A549 (cell line): ENCODE results near the gene DPYD. TPM values are rescaled to one million over a fixed set of nuclear protein-coding genes. Genes with fewer than 3 reads are reported as not detected.

ENCODE experiments used
- ATAC-seq, 2 experiments: fragments of 200-7000 bp in 1 of 2; fragments of >200 bp in 1 of 2; cut with Nextera tagmentation in 1 of 2; cut with Tn5 transposase in 1 of 2; 3 replicates each; pipeline versions ENCODE4 v1.8.0 to v1.9.1; 2018 to 2020; ENCODE audit warnings: mild to moderate bottlenecking in 1 of 2, moderate library complexity in 1 of 2
- CTCF ChIA-PET: fragments of 300-600 bp; sonication (Branson Sonifier 250); formaldehyde crosslinking; extraction: SDS; loops from one replicate; lab custom pipeline; 2021; ENCODE audit warnings: antibody characterized with exemption, inconsistent platforms; lab: Yijun Ruan, JAX
- POLR2A ChIA-PET: fragments of 350-600 bp; formaldehyde crosslinking; extraction: SDS; loops from one replicate; lab custom pipeline; 2021; ENCODE audit warnings: antibody characterized with exemption, inconsistent platforms; lab: Yijun Ruan, JAX
- DNase-seq, 2 experiments: peaks; one replicate each; pipeline versions ENCODE4 v3.0.0 to v3.0.0-alpha.2; 2011 to 2016; ENCODE audit warnings: low read depth in 1 of 2, low spot score in 1 of 2
- FAIRE-seq: peaks from 2 replicates; lab custom pipeline; 2011; peaks lifted over from hg19 to GRCh38; lab: Jason Lieb, UNC
- H3K27ac ChIP-seq, 2 experiments: fragments of >200 bp; sonication (Bioruptor Twin); formaldehyde crosslinking; 3 replicates each; pipeline ENCODE4 v1.5.1; 2016 to 2017
- H3K4me1 ChIP-seq: fragments of >200 bp; sonication (Bioruptor Twin); formaldehyde crosslinking; 3 replicates; pipeline ENCODE4 v1.6.1; 2016
- H3K4me2 ChIP-seq: fragments of >200 bp; sonication (Bioruptor Twin); formaldehyde crosslinking; 3 replicates; pipeline ENCODE4 v1.6.1; 2016
- H3K4me3 ChIP-seq: fragments of >200 bp; sonication (Bioruptor Twin); formaldehyde crosslinking; 3 replicates; pipeline ENCODE4 v1.5.1; 2016
- H3K9me3 ChIP-seq: fragments of >200 bp; sonication (Bioruptor Twin); formaldehyde crosslinking; 3 replicates; pipeline ENCODE4 v1.6.1; 2016
- ATOH8 ChIP-seq: fragments of 250-450 bp; sonication (Bioruptor Pico); IDR thresholded peaks from 2 replicates; pipeline ENCODE4 v1.5.0; 2020; ENCODE audit warnings: low read depth, mild to moderate bottlenecking, moderate library complexity
- CHD4 ChIP-seq: fragments of 200-600 bp; sonication (generic); IDR thresholded peaks from 2 replicates; pipeline ENCODE4 v1.6.1; 2016; ENCODE audit warnings: antibody characterized with exemption, mild to moderate bottlenecking, borderline replicate concordance
- CTCF ChIP-seq: fragments of >200 bp; sonication (Bioruptor Twin); formaldehyde crosslinking; IDR thresholded peaks from 3 replicates; pipeline ENCODE4 v1.5.1; 2016
- EHF ChIP-seq: fragments of 250-450 bp; sonication (Bioruptor Pico); IDR thresholded peaks from 2 replicates; pipeline ENCODE4 v1.5.0; 2020; ENCODE audit warnings: mild to moderate bottlenecking
- EHMT2 ChIP-seq: fragments of 200-600 bp; sonication (generic); IDR thresholded peaks from 2 replicates; pipeline ENCODE4 v1.6.1; 2016; ENCODE audit warnings: antibody characterized with exemption, low read depth, mild to moderate bottlenecking, moderate library complexity
- FOSB ChIP-seq: fragments of 250-450 bp; sonication (Bioruptor Pico); IDR thresholded peaks from 2 replicates; pipeline ENCODE4 v1.5.0; 2020; ENCODE audit warnings: mild to moderate bottlenecking, moderate library complexity
- HOXA7 ChIP-seq: fragments of 250-450 bp; sonication (Bioruptor Pico); IDR thresholded peaks from 2 replicates; pipeline ENCODE4 v1.5.0; 2020; ENCODE audit warnings: mild to moderate bottlenecking, moderate library complexity
- HOXB5 ChIP-seq: fragments of 250-450 bp; sonication (Bioruptor Pico); IDR thresholded peaks from 2 replicates; pipeline ENCODE4 v1.5.0; 2020; ENCODE audit warnings: mild to moderate bottlenecking, moderate library complexity
- KDM1A ChIP-seq: fragments of 200-600 bp; sonication (generic); IDR thresholded peaks from 2 replicates; pipeline ENCODE4 v1.6.1; 2016; ENCODE audit warnings: low read depth, mild to moderate bottlenecking
- KDM5A ChIP-seq: fragments of 200-600 bp; sonication (generic); IDR thresholded peaks from 2 replicates; pipeline ENCODE4 v1.6.1; 2016; ENCODE audit warnings: antibody characterized with exemption, mild to moderate bottlenecking
- MAFK ChIP-seq: fragments of 450-650 bp; IDR thresholded peaks from 2 replicates; pipeline ENCODE4 v1.6.1; 2014; ENCODE audit not compliant: partially characterized antibody
- MYC ChIP-seq: IDR thresholded peaks from 2 replicates; pipeline ENCODE4 v1.6.1; 2012; ENCODE audit warnings: mild to moderate bottlenecking, inconsistent platforms, low read length, improper control_type of control experiment, borderline replicate concordance
- NR3C1 ChIP-seq: fragments of >200 bp; sonication (Bioruptor Twin); formaldehyde crosslinking; IDR thresholded peaks from 3 replicates; pipeline ENCODE4 v1.6.1; 2017
- PHF8 ChIP-seq: fragments of 200-600 bp; sonication (generic); IDR thresholded peaks from 2 replicates; pipeline ENCODE4 v1.6.1; 2016; ENCODE audit warnings: low read depth, mild to moderate bottlenecking, antibody characterized with exemption, moderate library complexity, borderline replicate concordance
- POLR2A ChIP-seq: IDR thresholded peaks from 2 replicates; pipeline ENCODE4 v1.6.1; 2012; ENCODE audit warnings: mild to moderate bottlenecking, low read length
- RARB ChIP-seq: fragments of 250-450 bp; sonication (Bioruptor Pico); IDR thresholded peaks from 2 replicates; pipeline ENCODE4 v1.8.0; 2021; ENCODE audit warnings: mild to moderate bottlenecking, moderate library complexity
- REST ChIP-seq: fragments of 200-600 bp; sonication (generic); IDR thresholded peaks from 2 replicates; pipeline ENCODE4 v1.6.1; 2016; ENCODE audit warnings: antibody characterized with exemption, mild to moderate bottlenecking, moderate library complexity
- RFX5 ChIP-seq: fragments of 450-650 bp; IDR thresholded peaks from 2 replicates; pipeline ENCODE4 v1.7.1; 2014; ENCODE audit warnings: antibody characterized with exemption, mild to moderate bottlenecking, moderate library complexity
- RNF2 ChIP-seq: fragments of 200-600 bp; sonication (generic); IDR thresholded peaks from 2 replicates; pipeline ENCODE4 v1.6.1; 2016; ENCODE audit warnings: low read depth, mild to moderate bottlenecking, antibody characterized with exemption, moderate library complexity, borderline replicate concordance
- SMC3 ChIP-seq: fragments of >200 bp; sonication (Bioruptor Twin); formaldehyde crosslinking; IDR thresholded peaks from 3 replicates; pipeline ENCODE4 v1.6.1; 2018; ENCODE audit warnings: inconsistent platforms
- TP53 ChIP-seq: fragments of 250-450 bp; sonication (Bioruptor Pico); IDR thresholded peaks from 2 replicates; pipeline ENCODE4 v1.5.0; 2021; ENCODE audit warnings: mild to moderate bottlenecking, moderate library complexity
- ZC3H11A ChIP-seq: fragments of 450-650 bp; IDR thresholded peaks from 2 replicates; pipeline ENCODE4 v1.6.1; 2014; ENCODE audit warnings: antibody characterized with exemption, mild to moderate bottlenecking
- ZSCAN20 ChIP-seq: fragments of 250-450 bp; sonication (Bioruptor Pico); IDR thresholded peaks from 2 replicates; pipeline ENCODE4 v1.8.0; 2022; ENCODE audit warnings: mild to moderate bottlenecking, moderate library complexity
- WGBS: methylation state at CpG from one replicate; pipeline ENCODE4 v1.1.6; 2017; ENCODE audit errors: missing lambda C conversion rate; 5-methylcytosine and 5-hydroxymethylcytosine counted together
- polyA plus RNA-seq, 4 experiments: library from polyadenylated mRNA; depleted of rRNA in 3 of 4; stranded (reverse); fragments of >200 nt; fragmentation: RNase III in 1 of 4; extraction: RNeasy Plus Mini Kit Qiagen cat#74134 plus additional on column Dnase treatment in 1 of 4; gene quantifications; 2 replicates in 3 of 4; 3 replicates in 1 of 4; pipeline ENCODE4 v1.2.3, GENCODE V29; 2011 to 2017
- TF ChIP-seq, protein P1 (sequence below): fragments of 450-650 bp; IDR thresholded peaks from 2 replicates; pipeline ENCODE4 v1.6.1; 2014; ENCODE audit warnings: antibody characterized with exemption

Gene DPYD
- polyA plus RNA-seq, 2 of the 4 experiments (the other 2 are of a cell fraction) = 5.9 to 7.5 TPM

GRCh38 chr1:97562081-97562480, 358.8 kb downstream of the DPYD start:
- DNase-seq (no peak), ATAC-seq (no peak), FAIRE-seq (no peak)
- Histone ChIP-seq H3K4me1 (no peaks in the 10 kb centered on the region), H3K4me2 (no peak overlapping the region), H3K27ac (no peak overlapping the region), H3K4me3 (no peak overlapping the region), H3K9me3 (no peaks in the 10 kb centered on the region)
- POLR2A ChIA-PET = no interaction called here
- CTCF ChIA-PET = no interaction called here
- TF ChIP-seq HOXA7 = no peak
- TF ChIP-seq RARB (CRISPR knock-in tag) = no peak
- TF ChIP-seq EHMT2 = no peak
- no peak for TF ChIP-seq MYC
- TF ChIP-seq FOSB (CRISPR knock-in tag) = no peak
- TF ChIP-seq ZSCAN20 = no peak
- no peak for TF ChIP-seq CTCF
- no peak for TF ChIP-seq TP53
- no peak for TF ChIP-seq PHF8

DNA sequence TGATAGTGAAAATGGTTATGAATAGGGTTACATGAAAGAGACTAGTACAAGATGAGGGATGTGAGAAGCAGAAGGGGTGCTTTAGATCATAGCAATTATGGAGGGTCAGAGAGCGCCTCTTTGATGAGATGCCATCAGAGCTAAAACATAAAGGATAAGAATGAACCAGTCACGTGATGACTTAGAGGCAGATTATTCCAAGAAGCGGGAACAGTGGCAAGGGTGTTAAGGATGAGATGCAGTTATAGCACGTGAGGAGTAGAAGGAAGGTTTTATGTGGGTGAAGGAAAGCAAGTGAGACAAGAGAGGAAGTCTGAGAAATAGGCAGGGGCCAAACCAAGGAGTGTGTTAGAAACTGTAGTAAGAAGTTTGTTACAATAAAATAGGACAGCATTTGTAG, 360.1 kb downstream of the DPYD start:
- WGBS = 74% methylated on average over 4 of the region's 4 CpGs
- POLR2A ChIA-PET = no interaction called here
- CTCF ChIA-PET = no interaction called here
- Histone ChIP-seq H3K4me3 (no peak overlapping the region), H3K27ac (no peak overlapping the region), H3K9me3 (no peaks in the 10 kb centered on the region), H3K4me1 (no peaks in the 10 kb centered on the region), H3K4me2 (no peak overlapping the region)
- TF ChIP-seq HOXB5 = no peak
- no peak for TF ChIP-seq KDM5A
- TF ChIP-seq RNF2 = no peak
- TF ChIP-seq PHF8 = no peak
- TF ChIP-seq MAFK = no peak
- TF ChIP-seq, protein P1, sequence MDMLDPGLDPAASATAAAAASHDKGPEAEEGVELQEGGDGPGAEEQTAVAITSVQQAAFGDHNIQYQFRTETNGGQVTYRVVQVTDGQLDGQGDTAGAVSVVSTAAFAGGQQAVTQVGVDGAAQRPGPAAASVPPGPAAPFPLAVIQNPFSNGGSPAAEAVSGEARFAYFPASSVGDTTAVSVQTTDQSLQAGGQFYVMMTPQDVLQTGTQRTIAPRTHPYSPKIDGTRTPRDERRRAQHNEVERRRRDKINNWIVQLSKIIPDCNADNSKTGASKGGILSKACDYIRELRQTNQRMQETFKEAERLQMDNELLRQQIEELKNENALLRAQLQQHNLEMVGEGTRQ = no peak
- TF ChIP-seq RFX5 = no peak
- TF ChIP-seq NR3C1 = no peak
- TF ChIP-seq ATOH8 = no peak
- no peak for TF ChIP-seq ZC3H11A
- no peak for ATAC-seq
- no peak for DNase-seq
- no peak for FAIRE-seq

DNA sequence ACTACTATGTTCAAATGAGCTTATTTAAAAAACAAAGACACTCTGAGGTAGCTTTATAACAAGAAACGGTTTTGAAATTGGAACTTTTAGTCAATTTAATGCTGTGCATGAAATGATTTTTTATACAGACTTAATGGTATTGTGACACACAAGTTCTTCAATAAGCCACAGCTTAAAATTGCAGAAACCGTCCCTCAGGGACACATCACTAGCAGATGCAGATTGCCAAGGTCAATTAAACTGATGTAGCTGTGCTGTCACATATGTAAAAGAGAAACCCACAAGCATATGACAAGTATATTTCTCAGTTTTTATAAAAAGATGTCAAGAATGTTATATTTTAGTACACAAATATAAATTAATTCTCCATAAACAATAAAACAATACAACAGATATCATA, 366.9 kb downstream of the DPYD start:
- FAIRE-seq (no peak), ATAC-seq (no peak), DNase-seq (no peak)
- Histone ChIP-seq H3K4me2 (no peak overlapping the region), H3K9me3 (no peaks in the 10 kb centered on the region), H3K27ac (no peak overlapping the region), H3K4me1 (no peaks in the 10 kb centered on the region), H3K4me3 (no peak overlapping the region)
- 70% methylated on average over 2 of the region's 2 CpGs for WGBS
- CTCF ChIA-PET = interaction anchor here (1.2 kb wide), 1 partner anchor 46 kb away, joined by 3 read pairs; no protein-coding TSS in a partner anchor
- POLR2A ChIA-PET = no interaction called here
- TF ChIP-seq EHF = no peak

DNA sequence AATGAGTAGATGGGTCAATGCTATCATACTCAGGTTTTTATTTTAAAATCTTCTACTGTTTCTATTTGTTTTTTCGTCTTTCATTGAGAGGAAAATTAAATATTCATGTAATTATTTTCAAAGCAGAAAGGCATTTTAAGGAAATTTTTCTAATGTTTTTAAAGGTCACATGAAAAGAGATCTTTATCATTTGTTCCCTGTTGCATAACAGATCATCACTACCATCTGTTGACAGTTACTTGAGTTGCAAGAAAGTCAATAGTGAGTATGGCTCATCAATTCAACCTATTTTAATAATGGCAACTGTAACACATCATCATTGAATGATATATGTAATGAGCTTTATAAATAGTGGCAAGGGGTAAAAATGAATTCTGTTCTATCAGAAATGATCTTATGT, 369.7 kb downstream of the DPYD start:
- POLR2A ChIA-PET = no interaction called here
- Histone ChIP-seq H3K27ac (no peak overlapping the region), H3K4me3 (no peak overlapping the region), H3K4me1 (no peaks in the 10 kb centered on the region), H3K9me3 (no peaks in the 10 kb centered on the region), H3K4me2 (no peak overlapping the region)
- WGBS = 86% methylated on average over 1 of the region's 1 CpG
- CTCF ChIA-PET = no interaction called here
- no peak for FAIRE-seq
- no peak for DNase-seq
- no peak for TF ChIP-seq RARB (CRISPR knock-in tag)
- no peak for TF ChIP-seq REST
- TF ChIP-seq SMC3 = no peak
- no peak for TF ChIP-seq POLR2A
- no peak for TF ChIP-seq CHD4
- TF ChIP-seq KDM1A = no peak
- no peak for TF ChIP-seq EHMT2
- TF ChIP-seq, all 56 proteins: peak for 0
- ATAC-seq = no peak
